K562 (cell line): ENCODE results near the gene DCXR. TPM values are rescaled to one million over a fixed set of nuclear protein-coding genes. Genes with fewer than 3 reads are reported as not detected.

Experiments used
- ATF3 ChIP-seq, 2 experiments: fragments of 450-650 bp in 1 of 2; sonication (generic) in 1 of 2; formaldehyde crosslinking in 1 of 2; IDR thresholded peaks in 1 of 2; conservative IDR thresholded peaks in 1 of 2; 2 replicates each; pipeline versions ENCODE4 v1.6.1 to v1.8.1; 2016 to 2023; ENCODE audit warnings: mild to moderate bottlenecking in 2 of 2, moderate library complexity in 2 of 2, inconsistent platforms in 1 of 2, missing genetic modification reagents in 1 of 2
- GMEB1 ChIP-seq: fragments of 250-450 bp; sonication (Bioruptor Pico); IDR thresholded peaks from 2 replicates; pipeline ENCODE4 v1.4.0; 2020; ENCODE audit warnings: mild to moderate bottlenecking
- MAX ChIP-seq: sonication (generic); formaldehyde crosslinking; IDR thresholded peaks from 2 replicates; pipeline ENCODE4 v1.9.0; 2022; ENCODE audit warnings: mild to moderate bottlenecking, missing genetic modification reagents
- NFIX ChIP-seq: fragments of 250-450 bp; sonication (Bioruptor Pico); IDR thresholded peaks from 2 replicates; pipeline ENCODE4 v1.4.0; 2020; ENCODE audit warnings: low read depth, mild to moderate bottlenecking, moderate library complexity
- PHB2 ChIP-seq: fragments of 450-650 bp; IDR thresholded peaks from 2 replicates; pipeline ENCODE4 v1.6.1; 2017; ENCODE audit warnings: low read depth
- ZKSCAN1 ChIP-seq: fragments of 150-350 bp; IDR thresholded peaks from 2 replicates; pipeline ENCODE4 v1.6.1; 2016; ENCODE audit warnings: low read depth, low read length
- polyA plus RNA-seq, 8 experiments: library from polyadenylated mRNA; depleted of rRNA in 4 of 8; stranded (reverse) in 5 of 8; unstranded in 3 of 8; fragments of >200 nt; fragmentation: Nextera tagmentation in 2 of 8; fragmentation: Illumina TruSeq in 1 of 8; extraction: Ambion mirVana in 2 of 8; extraction: Trizol in 1 of 8; gene quantifications; 2 replicates each; pipeline versions ENCODE4 v1.2.1 to v1.2.3, GENCODE V29; 2011 to 2014; ENCODE audit warnings: inconsistent platforms in 1 of 8, missing spikeins in 1 of 8
- total RNA-seq, 7 experiments: library from RNA; depleted of rRNA in 6 of 7; stranded (reverse); fragments of >200 nt in 6 of 7; fragmentation: Illumina TruSeq in 2 of 7; extraction: Trizol in 2 of 7; gene quantifications; 2 replicates each; pipeline versions ENCODE4 v1.2.1 to v1.2.3, GENCODE V29; 2011 to 2021; ENCODE audit warnings: low replicate concordance in 1 of 7

Gene DCXR
- total and polyA plus RNA-seq, 9 of the 15 experiments (the other 6 are each of a cell fraction or from before 2014, with no cell fraction given): 21.3 to 274 (median 156) TPM

DNA sequence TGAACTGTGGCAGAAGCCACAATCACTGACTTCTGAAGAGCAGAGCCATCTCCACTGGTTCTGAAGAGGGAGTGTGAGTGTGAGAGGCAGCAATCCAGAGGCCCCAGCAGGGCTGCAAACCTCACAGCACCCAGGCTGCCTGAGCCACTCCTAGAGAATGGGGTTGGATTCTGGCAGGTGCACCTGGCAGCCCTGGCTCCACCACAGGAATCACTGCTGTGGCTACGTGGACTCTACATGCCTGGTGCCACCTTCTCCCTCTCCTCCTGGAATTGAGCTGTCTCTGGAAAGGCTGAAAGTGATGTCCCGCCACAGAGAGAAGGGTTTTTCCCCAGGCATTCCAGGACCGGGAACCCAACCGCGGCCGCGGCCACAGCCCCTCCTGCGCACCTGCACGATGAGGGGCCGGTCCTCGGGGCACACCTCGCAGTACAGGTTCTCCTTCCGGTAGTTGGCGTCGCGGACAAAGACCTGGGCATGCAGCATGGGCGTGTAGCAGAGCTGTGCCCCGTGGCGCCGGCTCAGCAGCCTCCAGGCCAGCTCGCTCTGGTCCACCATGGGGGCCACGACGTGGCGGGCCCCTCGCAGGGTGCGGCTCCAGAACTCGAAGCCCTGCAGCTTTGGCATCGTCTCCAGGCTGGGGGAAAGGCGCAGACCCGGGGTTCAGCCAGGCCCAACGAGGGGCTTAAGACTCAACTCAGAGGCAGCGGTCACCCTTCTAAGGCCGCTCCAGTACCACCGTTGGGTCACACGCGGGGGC is 27.1 kb upstream of the DCXR start (continued):
- TF ChIP-seq GMEB1 (CRISPR knock-in tag) (no peak), ZKSCAN1 (no peak), PHB2 (no peak), MAX (no peak), ATF3 (IDR thresholded peaks at IDR 0.05) (no peak), ATF3 (CRISPR knock-in tag; conservative IDR thresholded peaks at IDR 0.05) (no peak), NFIX (CRISPR knock-in tag) (no peak)
